ENCODE results near the gene NIPAL3. TPM values are rescaled to one million over a fixed set of nuclear protein-coding genes. Genes with fewer than 3 reads are reported as not detected.
"Not testable (repeated sequence)": the region's sequence is repeated elsewhere in the genome, so short reads cannot be mapped to it uniquely, and the experiment has no call there.

NIPAL3 gene
- total RNA-seq, 1 donor from 2014 or later, result 35.5 TPM

DNA sequence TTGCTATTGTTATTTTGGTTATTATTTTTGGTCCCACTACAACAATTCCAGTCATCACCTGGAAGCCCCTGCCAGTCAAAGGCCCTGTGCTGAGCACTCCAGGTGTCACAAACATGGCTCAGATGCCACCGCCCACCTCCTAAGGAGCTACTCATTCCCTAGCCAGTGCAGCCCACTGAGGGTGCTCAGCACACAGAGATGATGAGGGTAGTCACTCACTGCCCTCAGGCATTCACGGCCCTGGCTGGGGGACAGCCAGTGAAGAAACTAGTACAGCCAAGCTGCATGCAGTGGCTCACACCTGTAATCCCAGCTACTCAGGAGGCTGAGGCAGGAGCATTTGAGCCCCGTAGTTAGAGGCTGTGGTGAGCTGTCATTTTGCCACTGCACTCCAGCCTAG lies 42.3 kb downstream of the NIPAL3 start:
- DNase-seq (ENCODE audit: low spot score), result no peak

DNA sequence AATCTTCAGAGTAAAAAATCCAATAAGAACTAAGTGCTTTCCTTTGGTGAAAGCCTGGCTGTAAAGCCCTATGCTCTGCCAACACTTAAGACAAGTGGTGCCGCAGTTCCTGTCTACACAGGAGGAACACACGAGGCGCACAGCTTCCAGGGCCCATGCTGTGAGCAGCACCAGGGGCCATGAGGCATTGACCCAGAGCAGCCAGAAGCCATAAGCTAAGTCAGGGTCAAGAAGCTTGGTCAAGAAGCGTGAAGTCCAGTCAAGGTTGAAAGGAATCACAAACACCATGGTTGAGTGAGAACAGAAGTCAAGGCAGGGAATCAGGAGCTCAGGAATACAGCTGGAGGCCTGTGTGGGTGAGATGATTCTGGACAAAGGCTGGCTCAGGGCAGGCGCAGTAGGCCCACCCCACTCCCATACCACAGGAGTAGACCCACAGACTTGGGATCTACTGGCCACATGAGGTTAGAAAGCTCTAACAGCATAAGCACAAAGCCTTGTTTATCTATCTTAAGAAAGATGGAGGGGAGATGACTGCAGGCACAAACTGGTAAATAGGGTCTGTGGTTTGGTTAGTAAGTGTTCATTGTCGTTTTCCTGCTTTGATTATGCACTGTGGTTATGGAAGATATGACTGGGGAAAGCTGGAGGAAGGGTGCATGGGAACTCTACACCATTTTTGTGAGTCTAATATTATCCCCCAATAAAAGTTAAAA lies 44.1 kb downstream of the NIPAL3 start:
- no peak for DNase-seq (ENCODE audit: low spot score)

DNA sequence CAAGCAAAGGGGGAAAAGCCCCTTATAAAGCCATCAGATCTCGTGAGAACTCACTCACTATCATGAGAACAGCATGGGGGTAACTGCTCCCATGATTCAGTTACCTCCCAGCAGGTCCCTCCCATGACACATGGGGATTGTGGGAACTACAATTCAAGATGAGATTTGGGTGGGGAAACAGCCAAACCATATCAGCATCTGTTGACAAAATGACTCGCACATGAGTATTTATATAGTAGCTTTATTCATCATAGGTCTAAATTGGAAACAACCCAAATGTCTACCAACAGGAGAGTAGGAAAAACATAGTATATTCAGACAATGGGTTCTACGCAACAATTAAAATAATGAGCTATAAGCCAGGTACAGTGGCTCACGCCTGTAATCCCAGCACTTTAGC lies 46.5 kb downstream of the NIPAL3 start:
- DNase-seq (ENCODE audit: low spot score), result not testable (repeated sequence)

DNA sequence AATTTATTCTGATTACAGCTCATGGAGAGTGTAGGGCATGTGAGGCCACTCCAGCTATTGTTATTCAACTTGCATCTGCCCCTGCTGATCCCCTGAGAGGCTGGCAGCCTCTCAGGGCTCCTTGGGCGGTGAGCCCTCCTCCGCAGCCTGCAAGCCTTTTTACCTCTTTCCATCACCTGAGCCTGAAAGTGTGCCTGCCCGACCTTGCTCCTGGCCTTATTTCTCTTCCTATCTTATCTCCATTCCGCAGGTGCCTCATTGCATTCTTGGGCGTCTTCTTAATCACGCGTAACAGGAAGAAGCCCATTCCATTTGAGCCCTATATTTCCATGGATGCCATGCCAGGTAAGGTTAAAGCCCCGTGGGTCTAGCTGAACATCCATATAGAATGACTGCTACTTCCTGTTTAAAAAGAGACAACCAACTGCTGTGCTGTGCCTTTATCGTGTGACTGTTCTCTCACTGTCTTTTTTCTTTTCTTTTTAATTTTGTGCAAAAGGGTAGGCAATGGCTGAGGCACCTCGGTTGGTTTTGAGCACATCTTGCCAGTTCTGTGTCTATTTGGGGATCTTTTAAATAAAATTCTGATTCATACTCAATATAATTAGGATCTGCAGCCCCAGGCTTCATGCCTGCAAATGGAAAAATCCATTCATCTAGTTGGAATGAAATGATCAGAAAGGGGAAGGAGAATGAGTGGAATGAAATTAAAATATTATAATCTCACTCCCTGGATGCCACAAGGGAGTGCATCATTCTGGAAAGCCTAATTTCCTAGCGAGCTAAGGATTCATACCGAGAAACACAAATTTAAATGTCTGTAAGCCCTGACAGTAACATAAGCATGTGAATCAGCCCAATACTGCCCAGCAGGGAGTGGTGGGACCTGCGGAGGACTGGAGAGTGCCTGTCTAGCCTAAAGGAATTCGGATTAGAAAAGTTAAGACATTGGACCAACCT lies 48.5 kb downstream of the NIPAL3 start:
- DNase-seq (ENCODE audit: low spot score), result no peak

DNA sequence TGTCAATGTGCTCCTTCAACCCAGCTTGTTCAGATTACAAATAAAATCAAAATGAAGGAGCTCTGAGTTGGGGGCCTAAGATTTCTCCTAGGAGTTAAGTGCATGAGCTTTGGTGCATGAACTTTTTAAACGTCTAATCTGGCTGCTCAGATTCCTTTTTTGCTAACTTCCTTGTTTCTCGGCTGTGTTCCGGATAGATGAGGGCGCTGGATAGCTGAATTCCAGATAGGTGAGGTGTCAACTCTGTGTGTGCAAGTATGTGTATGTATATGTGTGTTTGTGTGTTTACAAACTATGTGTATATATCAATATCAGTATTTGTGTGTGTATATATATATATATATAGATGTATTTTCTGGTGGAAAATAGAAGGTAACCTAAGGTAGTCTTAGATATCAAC lies 49.5 kb downstream of the NIPAL3 start:
- DNase-seq (ENCODE audit: low spot score), result no peak

DNA sequence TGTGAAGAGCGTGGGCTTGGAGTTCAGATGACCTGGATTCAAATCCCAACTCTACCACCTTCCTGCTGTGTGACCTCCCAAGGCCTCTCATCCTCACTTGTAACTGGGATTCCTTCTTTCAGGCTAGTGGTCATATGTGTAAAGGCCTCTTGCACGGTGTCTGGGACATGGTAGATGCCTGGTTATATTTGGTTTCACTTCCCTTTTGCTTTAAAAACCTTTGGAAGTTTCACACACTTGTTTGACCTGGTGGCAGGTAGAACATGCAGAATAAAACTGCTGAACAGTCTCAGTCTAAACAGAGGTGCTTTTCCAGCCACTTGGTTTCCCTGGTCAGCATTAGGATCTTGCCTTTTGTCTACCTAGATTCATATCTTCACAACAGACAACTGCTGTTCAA lies 50.0 kb downstream of the NIPAL3 start:
- DNase-seq (ENCODE audit: low spot score), result no peak

DNA sequence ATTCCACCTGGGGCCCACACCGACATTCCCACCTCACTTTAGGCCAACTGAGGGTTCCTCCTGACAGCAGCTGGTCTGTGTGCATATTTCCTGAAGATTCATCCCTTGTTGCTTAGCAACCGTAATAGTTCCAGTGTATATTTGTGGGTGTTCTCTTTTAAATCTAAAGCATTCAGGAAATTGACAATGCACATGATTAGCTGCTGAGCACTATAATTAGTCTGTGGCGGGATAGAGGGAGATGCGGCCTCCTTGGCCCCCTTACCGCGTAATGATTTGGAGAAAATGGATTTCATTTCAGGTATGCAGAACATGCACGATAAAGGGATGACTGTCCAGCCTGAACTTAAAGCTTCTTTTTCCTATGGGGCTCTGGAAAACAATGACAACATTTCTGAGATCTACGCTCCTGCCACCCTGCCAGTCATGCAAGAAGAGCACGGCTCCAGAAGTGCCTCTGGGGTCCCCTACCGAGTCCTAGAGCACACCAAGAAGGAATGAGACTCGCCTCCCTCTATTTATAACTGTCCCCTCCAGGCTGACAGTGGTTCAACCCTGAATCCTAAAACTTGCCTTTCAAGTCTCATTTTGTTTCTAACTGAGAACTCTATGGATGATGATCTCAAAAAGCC lies 53.2 kb downstream of the NIPAL3 start:
- no peak for DNase-seq (ENCODE audit: low spot score)

DNA sequence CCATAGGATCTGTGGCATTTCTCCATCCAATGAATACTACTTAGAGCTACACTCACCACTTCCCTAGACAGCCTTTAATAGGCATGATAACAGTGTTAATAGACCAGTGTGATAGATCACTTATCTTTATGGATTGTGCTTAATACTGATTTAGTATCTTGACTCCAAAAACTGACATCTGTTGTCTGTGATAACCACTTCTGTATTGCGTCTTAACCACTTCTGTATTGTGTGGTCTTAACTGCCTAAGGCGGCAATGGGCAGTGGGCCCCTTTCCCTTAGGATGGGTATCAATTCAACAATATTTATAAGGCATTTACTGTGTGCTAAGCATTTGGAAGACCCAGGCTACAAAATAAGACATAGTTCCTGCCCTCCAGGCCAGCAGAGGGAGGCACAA lies 55.0 kb downstream of the NIPAL3 start:
- no peak for DNase-seq (ENCODE audit: low spot score)

DNA sequence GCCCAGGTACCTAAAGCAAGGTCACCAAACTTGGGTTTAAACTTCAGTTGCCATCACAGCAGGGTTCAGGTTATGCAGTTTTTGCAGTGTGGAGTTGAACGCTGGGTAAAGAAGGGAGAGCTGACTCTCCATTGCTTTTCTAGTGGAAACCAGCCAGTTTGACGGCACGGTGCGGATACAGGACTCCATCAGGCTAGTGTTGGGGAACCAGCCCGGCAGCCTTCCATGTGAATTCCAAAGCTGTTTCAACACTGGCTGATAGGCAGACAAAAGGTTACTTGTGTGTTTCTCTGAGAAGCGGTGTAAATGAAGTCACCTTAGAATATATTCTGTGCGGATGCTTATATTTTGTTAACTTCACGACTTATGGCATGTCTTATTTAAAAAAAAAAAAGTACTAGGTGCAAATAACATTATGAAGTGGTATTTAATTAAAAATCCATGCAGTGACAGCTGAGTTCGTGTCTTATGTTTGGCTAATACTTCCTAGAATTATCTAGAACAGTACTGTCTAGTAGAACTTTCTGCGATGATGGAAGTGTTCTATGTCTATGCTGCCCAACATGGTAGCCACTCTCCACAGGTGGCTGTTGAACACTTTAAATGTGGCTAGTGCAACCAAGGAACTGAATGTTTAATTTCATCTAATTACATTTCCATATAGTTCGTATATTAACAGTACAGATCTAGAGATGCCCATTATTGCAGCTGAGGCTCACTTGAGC lies 57.1 kb downstream of the NIPAL3 start:
- no peak for DNase-seq (ENCODE audit: low spot score)

DNA sequence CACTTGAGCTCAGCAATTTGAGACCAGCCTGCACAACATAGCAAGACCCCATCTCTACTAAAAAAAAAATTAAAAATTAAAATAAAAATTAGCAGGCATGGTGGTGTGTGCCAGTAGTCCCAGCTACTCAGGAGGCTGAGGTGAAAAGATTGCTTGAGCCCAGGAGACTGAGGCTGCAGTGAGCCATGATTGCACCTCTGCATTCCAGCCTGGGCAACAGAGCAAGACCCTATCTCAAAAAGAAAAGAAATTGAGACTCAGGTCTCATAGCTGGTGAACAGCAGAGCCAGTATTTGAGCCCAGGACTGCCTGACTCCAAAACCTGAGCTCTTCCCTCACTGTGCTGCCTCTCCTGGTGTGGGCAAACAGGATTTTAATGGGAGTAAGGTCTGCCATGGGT lies 58.6 kb downstream of the NIPAL3 start:
- DNase-seq (ENCODE audit: low spot score), result no peak

DNA sequence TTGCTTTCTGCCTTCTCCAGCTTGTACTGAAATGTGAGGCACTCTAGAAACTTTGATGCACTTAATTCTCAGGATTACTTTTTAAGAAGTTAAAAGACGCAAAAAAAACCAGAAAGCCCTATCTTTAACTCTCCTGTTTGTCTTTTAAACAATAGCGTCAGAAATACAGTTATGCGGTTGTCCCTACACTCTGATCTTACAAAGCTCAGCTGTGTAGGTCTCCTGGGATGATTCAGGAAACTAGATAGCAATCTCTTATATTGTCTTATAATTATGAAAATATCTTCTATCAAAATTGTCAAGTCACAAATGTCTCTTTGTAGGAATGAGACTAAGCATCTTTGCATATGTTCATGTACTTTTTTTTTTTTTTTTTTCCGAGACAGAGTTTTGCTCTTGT lies 60.1 kb downstream of the NIPAL3 start:
- DNase-seq (ENCODE audit: low spot score), result no peak

DNA sequence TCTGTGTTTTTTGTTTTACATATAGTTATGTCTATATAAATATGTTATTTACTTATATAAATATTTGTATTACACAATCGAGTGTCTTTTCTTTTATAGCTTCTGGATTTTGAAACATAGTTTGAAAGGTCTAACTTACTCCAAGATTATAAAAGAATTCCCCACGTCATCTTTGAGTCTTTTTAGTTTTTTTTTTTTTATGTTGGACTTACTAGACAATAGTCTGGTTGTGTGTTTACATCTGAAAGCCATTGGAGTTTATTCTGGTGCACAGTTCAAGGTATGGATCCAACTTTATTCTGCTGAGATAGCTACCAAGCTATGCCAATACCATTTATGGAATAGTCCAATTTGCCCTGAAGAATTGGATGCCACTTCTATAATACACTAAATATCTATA lies 61.0 kb downstream of the NIPAL3 start:
- DNase-seq (ENCODE audit: low spot score), result no peak

DNA sequence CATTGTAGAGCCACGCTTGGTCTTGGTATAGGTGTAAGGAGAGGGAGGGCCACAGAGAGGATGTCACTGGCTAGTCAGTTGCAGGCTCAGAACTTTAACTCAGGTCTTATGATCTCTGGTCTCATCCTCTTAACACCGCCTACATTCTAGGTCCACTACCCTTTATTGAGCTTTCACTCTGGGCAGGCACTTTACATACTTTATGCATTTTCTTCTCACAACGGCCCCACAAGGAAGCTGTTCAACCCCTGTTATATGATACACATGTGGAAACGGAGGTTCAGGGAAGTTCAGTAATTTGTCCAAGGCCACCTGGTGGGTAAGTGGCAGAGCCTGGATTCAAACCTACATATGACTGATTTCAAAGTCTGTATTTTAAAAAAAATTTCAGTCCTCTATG lies 61.7 kb downstream of the NIPAL3 start:
- no peak for DNase-seq (ENCODE audit: low spot score)

DNA sequence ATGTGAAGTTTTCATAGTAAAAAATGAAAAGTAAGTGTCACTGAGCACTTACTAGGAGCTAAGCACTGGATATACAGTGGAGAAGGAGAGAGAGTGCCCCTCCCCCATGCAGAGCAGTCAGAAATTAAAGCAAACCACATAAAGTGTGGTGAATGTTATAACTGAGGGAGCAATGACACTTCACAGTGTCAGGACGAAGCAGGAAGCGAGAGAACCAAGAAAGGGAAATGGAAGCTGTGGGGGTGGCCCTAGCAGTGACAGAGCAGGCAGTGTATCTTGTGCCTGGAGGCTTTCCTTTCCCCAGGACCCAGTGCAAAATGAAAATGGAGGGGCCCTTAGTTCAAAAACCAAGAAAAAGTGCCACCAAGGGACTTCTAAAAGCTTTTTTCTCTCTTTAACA lies 65.5 kb downstream of the NIPAL3 start:
- DNase-seq (ENCODE audit: low spot score), result no peak

DNA sequence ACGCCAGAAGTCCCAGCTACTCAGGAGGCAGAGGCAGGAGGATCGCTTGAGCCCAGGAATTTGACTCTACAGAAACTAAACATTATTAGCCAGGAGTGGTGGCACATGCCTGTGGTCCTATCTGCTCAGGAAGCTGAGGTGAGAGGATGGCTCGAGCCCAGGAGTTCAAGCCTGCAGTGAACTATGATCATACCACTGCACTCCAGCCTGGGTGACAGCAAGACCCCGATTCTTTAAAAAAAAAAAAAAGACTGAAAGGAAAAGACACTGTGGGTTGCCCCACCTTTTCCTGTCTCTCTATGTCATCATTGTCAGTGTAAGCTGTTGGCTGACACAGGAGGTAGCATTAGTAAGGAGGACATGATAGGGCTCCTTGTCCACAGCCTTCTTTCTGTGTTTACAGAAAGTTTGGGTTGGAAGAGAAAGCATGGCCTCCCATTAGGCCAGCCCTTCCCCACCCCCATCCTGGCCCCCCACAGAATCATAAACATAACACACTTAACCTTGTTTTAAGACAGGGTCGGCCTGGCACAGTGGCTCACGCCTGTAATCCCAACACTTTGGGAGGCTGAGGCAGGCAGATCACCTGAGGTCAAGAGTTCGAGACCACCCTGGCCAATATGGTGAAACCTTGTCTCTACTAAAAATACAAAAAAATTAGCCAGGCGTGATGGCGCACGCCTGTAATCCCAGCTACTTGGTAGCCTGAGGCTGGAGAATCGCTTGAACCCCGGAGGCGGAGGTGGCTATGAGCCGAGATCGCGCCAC lies 66.4 kb downstream of the NIPAL3 start:
- no peak for DNase-seq (ENCODE audit: low spot score)

DNA sequence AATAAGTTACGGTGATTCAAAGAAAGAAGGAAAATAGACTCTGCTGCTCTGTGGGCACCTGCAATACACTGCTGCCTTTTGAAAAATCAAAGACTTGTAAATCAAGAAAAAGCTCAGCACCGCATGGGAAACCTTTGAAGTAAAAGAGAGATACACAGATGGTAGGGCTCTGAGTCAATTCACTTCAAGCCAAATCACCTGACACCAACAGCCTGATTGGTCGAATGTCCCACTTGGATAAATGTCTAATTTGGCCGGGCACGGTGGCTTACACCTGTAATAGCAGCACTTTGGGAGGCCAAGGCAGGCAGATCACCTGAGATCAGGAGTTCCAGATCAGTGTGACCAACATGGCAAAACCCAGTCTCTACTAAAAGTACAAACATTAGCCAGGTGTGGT lies 67.8 kb downstream of the NIPAL3 start:
- no peak for DNase-seq (ENCODE audit: low spot score)

DNA sequence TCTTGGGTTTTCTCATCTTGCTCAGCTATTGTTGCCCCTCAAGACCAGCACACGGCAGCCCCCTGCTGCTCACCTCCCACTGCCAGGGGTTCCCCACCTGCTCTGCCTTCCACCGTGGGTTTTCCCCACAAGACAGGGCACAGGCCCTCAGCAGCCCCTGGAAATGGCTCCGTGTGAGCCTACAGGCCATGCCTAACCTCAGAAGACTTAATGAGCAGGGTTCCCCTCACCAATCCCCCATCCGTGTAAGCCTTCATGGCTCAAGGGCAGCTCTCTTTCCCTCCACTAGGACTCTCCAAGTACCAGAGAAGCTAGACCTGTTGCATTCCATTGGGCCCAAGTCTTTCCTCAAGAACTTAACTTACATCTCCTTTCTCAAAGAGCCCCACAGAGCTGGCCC lies 68.6 kb downstream of the NIPAL3 start:
- no peak for DNase-seq (ENCODE audit: low spot score)

DNA sequence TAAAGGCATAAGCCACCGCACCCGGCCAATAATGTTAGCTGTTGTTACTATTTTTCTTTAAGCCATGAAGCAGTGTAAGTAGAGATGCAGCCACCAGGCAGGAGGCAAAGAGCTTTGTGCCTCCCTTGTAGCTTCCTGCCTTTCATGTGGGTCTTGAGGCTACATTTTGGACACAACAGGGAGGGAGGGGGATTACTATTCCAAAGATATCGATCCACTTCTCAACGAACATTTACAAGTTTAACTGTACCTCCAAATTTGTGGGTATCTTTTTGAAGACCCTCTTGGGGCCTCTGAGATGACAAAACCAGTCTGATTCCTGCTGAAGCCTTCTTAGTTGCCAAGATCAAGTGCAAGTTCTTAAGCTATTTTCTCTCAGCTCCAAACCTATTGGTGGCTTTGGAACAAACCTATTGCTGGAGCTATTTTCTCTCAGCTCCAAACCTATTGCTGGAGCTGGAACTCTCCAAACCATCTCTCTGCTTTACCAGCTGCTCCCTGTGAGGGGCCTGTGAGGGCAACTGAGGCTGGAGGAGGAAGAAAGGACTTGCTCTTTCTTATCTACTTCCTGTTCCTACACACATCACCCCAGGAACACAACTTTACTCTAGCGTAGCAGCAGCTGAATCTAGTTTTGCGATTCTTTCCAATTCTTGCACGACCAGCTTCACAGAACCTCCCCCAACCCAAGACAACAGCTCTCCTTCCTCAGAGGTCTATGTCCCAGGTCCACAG lies 70.9 kb downstream of the NIPAL3 start:
- DNase-seq (ENCODE audit: low spot score), result no peak

DNA sequence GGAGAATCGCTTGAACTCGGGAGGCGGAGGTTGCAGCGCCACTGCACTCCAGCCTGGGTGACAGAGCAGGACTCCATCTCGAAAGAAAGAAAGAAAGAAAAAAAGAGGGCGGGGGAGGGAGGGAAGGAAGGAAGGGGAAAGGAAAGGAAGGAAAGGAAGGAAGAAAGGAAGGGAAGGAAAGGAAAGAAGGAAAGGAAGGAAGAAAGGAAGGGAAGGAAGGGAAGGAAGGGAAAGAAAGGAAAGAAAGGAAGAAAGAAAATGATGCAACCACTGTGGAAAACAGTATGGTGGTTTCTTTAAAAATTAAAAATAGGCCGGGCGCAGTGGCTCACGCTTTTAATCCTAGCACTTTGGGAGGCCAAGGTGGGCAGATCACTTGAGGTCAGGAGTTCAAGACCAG lies 71.9 kb downstream of the NIPAL3 start:
- no peak for DNase-seq (ENCODE audit: low spot score)

DNA sequence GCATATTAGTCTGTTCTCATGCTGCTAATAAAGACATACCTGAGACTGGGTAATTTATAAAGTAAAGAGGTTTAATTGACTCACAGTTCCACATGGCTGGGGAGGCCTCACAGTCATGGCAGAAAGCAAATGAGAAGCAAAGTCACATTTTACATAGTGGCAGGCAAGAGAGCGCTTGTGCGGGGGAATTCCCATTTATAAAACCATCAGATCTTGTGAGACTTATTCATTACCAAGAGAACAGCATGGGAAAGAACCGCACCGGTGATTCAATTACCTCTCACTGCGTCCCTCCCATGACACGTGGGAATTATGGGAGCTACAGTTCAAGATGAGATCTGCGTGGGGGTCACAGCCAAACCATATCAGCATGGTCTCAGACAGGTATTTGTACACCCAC lies 72.6 kb downstream of the NIPAL3 start:
- DNase-seq (ENCODE audit: low spot score), result not testable (repeated sequence)

DNA sequence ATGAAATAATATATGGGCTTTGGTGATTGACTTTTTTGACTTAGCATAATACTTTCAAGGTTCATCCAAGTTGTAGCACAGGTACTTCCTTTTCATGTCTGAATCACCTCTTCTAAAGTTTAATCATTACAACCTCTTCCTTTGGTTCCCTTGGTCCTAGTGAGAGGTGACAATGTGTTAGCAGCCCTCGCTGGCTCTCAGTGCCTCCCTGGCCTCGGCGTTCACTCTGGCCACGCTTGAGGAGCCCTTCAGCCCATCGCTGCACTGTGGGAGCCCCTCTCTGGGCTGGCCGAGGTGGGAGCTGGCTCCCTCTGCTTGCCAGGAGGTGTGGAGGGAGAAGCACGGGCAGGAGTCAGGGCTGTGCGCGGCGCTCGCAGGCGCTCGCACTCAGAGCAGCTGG lies 74.1 kb downstream of the NIPAL3 start:
- no peak for DNase-seq (ENCODE audit: low spot score)

Measured in ureter (tissue), 1 donor.